ENCODE data around the gene ERO1B.

GRCh38 chr1:236220473-236220872 lies 61.3 kb downstream of the ERO1B start:
- TF ChIP-seq GATA2 (IDR thresholded peaks at IDR 0.05; ENCODE audit: low read depth, low read length) = no peak
- no peak for TF ChIP-seq GATA3 (IDR thresholded peaks at IDR 0.05; ENCODE audit: low read depth, low read length)
